NCI-H1694 (cell line): ENCODE measurements around the gene MT1X.
"Not testable (repeated sequence)": the region's sequence is repeated elsewhere in the genome, so short reads cannot be mapped to it uniquely, and the experiment has no call there.

Experiments
- DNase-seq: peaks from one replicate; lab custom pipeline; 2025; lab: John Stamatoyannopoulos, UW

Gene MT1X

GRCh38 chr16:56653218-56653617 lies 29.1 kb upstream of the MT1X start:
- DNase-seq = no peak

DNA sequence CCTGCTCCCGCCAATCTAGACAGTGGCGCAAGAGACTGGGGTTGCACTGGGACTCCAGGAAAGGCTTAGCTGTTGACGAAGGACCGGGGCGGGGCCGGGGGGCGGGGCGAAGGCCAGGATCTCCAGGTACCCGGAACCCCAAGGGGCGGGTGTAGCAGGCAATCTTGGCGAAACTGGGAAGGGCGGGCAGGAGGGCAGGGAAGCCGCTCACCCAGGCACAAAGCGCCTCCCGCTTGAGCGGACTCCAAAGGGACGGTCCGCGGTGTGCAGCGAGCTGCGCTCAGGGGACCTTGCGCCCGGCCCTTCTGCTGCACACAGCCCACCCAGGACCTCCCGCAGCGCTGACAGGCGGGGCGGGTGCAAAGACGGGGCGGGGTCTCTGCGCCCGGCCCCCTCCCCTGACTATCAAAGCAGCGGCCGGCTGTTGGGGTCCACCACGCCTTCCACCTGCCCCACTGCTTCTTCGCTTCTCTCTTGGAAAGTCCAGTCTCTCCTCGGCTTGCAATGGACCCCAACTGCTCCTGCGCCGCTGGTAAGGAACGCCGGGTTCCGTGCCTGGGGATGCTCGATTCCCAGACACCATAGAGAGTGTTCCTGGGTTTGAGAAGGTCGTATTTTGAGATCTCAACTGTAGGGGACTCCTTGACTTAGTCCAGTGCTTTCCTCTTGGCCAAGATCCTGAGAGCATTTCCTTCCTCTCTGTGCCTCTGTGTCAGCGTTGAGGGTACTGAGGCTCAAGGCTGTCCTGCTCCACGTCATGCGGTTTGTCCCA lies 24.5 kb upstream of the MT1X start, which contains the start of gene MT1F:
Gene MT1F (plus strand): TSS at position 405 of the 772 bp plus-strand sequence. CDS start 100 bp downstream, at position 505.
- peak; percentile 28 for DNase-seq

GRCh38 chr16:56658327-56658875 lies 23.9 kb upstream of the MT1X start:
- DNase-seq = no peak

DNA sequence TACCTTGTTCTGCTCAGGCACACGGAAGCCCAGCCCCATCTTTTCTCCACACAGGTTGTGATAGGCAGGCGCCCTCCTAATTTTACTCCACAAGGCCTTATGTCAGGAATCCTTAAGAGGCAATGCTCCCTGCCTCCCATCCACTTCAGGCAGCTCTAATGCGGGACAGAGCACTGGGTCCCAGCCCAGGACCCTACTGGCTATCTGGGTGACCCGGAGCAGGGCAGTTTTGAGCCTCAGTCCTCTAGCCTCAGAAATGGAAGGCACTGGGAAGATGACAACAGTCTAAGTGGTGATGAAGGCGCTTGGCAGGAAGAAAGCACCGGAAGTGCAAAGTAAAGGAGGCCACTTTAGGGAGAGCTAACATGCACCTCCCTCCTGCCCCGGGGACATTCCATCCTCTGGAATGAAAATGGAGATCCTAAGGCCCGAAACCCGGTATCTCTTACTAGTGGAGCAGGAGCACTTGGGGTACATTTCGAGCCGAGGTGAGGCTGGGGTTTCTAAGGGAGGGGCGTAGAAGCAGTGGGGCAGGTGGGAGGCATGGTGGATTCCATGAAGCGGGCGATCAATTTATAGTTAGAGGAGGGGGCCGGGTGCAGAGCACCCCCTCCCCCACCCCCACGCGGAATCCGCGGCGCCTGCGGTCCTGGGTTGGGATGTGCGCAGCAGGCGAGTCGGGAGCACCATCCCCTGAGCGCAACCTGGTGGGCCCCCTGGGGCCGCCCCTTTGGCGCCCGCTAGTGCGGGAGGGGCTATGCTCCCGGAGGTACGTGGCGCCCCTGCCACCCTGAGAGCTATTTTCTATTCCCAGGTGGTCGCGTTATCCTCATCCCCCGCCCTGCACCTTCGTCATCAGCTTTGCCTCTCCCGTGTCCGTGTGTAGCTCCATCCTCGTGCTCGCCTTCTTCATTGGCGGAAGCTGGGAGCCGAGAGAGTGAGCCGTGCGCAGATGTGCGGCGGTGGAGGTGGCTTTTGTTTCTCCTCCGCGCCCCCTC lies 19.6 kb upstream of the MT1X start:
- DNase-seq = no peak

DNA sequence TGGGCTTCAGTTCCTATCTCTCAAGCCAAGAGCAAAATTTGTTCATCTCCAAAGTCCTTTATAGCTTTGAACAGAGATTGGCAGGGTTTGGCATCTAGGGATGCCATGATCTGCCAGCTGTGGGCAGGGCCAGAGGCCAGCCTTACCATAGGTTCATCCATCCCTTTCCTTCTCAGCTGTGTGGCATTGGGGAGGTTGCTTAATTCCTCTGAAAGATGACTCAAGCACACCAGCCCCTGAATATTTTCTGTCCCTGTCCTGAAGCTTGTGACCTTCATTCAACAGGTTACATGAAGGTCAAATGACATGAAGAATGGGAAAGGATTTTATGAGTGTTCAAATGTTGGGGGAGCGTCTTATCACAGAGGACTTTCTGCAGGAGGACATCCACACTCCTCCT lies 17.8 kb upstream of the MT1X start:
- DNase-seq = no peak

- DNase-seq = not testable (repeated sequence)
Observed at GRCh38 chr16:56665286-56666261, 16.7 kb upstream of the MT1X start.

GRCh38 chr16:56667581-56668571 lies 14.4 kb upstream of the MT1X start, which contains the start of gene MT1G:
Gene MT1G, minus strand, starts transcription at chr16:56668065. Its CDS starts 72 bp downstream, at chr16:56667993.
- no peak for DNase-seq

DNA sequence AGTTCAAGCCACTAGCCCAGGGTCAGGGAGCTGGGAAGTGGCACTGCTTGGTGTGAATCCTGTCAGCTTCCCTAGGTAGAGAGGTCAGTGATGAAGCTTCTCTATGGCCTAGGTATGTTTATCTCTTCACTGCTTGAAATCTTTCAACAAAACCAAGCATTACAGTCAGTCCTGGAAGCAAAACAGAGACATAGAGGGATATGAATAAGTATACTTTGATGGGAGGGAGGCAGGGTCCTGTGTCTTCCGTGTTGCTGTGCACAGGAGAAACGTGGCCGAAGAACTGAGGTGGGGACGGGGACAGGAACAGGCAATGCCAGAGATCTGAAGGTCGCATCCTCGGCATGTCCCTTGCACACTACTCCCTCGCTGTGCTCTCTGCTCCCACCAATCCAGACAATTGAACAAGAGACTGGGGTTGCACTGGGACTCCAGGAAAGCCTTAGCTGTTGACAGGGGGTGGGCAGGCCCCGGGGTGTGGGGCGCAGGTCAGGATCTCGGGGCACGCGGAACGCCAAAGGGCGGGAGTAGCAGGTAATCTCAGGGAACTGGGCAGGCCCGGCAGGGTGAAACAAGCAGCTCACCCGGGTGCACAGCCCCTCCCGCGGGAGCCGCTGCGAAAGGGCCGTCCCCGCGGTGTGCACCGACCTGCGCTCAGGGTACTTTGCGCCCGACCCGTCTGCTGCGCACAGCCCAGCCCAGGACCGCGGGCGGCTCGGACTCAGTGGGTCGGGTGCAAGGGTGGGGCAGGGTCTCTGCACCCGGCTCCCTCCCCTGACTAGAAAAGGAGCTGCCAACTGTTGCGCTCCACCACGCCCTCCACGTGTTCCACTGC lies 13.0 kb upstream of the MT1X start, which contains the start of gene MT1H:
Gene MT1H (plus strand): TSS at position 810 of the 835 bp plus-strand sequence. CDS start 71 bp downstream, outside the sequence.
- no peak for DNase-seq

- DNase-seq = no peak
Observed at GRCh38 chr16:56669840-56670619, 12.2 kb upstream of the MT1X start.

DNA sequence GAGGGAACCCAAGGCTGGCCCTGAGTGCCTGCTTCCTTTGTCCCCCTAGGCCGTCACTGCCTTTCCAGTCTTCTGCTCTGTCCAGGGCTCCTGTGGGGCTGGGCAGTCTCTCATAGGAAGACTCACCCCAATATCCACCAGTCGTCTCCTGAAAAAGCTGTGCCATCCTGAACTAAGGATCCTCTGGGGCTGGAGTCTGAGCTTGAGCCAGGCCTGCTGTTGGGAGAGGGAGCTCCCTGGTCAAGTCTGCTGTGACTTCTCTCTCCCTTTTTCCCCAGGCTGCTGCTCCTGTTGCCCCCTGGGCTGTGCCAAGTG lies 11.7 kb upstream of the MT1X start:
- DNase-seq = no peak

DNA sequence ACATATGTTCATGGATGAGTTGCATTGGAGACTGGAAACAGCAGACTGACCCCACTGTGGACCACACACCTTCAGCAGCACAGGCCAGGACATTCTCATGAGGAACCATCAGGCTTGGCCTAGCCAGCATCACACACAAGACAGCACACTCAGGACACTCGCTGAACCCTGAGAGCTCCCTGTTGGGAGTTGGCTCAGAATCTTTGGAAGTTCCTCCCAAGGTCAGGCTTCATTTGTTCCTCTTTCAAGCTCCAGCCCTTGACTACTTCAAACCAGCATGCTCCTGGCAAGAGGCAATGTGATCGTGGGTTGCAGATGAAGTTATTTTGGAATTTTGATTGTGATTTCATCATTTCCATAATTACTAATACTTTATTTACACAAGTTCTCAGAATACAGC lies 10.6 kb upstream of the MT1X start:
- DNase-seq = not testable (repeated sequence)

- DNase-seq = not testable (repeated sequence)
Observed at GRCh38 chr16:56672171-56672570, 10.1 kb upstream of the MT1X start.

GRCh38 chr16:56672761-56673536 lies 9.3 kb upstream of the MT1X start:
- DNase-seq = no peak

GRCh38 chr16:56673921-56674320 lies 8.3 kb upstream of the MT1X start:
- DNase-seq = no peak

- DNase-seq = not testable (repeated sequence)
Observed at GRCh38 chr16:56674570-56674969, 7.7 kb upstream of the MT1X start.

DNA sequence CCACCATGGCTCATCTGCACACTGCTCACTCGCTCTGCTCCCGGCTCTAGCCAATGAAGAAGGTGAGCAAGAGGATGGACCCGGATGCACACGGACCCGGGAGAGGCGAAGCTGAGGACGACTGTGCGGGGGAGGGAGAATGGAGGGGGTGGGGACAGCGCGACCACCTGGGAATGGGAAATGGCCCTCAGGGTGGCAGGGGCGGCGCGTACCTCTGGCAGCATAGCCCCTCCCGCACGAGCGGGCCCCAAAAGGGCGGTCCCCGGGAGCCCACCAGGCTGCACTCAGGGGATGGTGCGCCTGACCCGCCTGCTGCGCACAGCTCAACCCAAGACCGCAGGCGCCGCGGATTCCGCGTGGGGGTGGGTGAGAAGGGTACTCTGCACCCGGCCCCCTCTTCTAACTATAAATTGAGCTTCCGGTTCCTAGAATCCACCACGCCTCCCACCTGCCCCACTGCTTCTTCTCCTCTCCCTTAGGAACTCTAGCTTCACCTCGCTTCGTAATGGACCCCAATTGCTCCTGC lies 6.5 kb upstream of the MT1X start:
- no peak for DNase-seq

DNA sequence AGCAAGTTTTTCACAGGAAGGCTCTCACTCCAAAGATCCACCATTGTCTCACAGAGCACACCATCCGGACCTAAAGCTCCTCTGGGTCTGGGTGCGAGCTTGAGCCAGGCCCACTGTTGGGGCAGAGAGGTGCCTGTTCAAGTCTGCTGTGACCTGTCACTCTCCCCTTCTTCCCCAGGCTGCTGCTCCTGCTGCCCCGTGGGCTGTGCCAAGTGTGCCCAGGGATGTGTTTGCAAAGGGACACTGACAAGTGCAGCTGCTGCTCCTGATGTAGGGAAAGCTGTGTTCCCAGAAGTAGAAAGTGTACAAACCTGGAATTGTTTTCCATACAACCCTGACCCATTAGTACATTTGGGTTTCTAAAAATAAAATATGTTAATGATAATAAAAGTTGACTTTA lies 4.8 kb upstream of the MT1X start:
- no peak for DNase-seq
